NT2/D1 (cell line): ENCODE data around the gene SVEP1.

ENCODE experiments used
- YY1 ChIP-seq: IDR thresholded peaks from 2 replicates; pipeline ENCODE4 v1.6.1; 2011; ENCODE audit not compliant: insufficient read length, insufficient read depth
- ZNF274 ChIP-seq: IDR thresholded peaks from 2 replicates; pipeline ENCODE4 v1.6.1; 2011; ENCODE audit warnings: mild to moderate bottlenecking, low read depth, low read length

DNA sequence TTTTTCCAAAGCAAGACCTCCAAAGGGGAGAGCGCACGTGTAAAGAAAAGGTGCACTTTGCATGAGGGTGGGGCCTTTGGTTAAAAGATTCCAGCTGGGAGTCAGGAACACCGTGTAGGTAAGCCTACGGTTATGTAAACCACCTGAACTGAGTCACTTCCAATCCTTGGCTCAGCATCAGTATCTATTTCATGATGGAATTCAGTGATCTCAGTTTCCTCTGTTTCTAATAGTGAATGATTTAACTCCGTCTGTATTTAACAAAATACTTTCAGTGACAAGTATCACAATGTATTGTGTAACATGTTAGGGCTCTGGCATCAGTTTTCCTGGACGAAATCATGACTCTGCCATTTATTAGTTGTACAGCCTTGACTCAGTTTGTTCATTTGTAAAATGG lies 1.3 kb upstream of the SVEP1 start:
- TF ChIP-seq ZNF274 (no peak), YY1 (no peak)
